Measurements from ENCODE around the gene ATXN7L2. TPM values are rescaled to one million over a fixed set of nuclear protein-coding genes. Genes with fewer than 3 reads are reported as not detected.

Gene ATXN7L2
- total and polyA plus RNA-seq, 10 of the 15 experiments (the other 5 are each of a cell fraction or from before 2014, with no cell fraction given), result 0.27 to 7.4 (median 4.9) TPM

- Histone ChIP-seq H3K27ac (ENCODE audit: control insufficient read depth, insufficient read depth) (no peak overlapping the region), H4K20me1 (ENCODE audit: control insufficient read depth, insufficient read depth) (no peaks in the 10 kb centered on the region), H3K4me1 (ENCODE audit: control insufficient read depth, insufficient read depth, low read length) (peaks cover 24% of the 10 kb centered on the region), H3K4me3 (no peak overlapping the region), H3K79me2 (ENCODE audit: control insufficient read depth, insufficient read depth, low read length) (no peaks in the 10 kb centered on the region), H3K27me3 (replicated peaks in 1 of 2; ENCODE audit: control insufficient read depth in 2 of 2, insufficient read depth in 2 of 2, low read length in 1 of 2) (no peaks in the 10 kb centered on the region), H3K9me3 (replicated peaks; ENCODE audit: control insufficient read depth, insufficient read depth, low read length) (no peaks in the 10 kb centered on the region), H3K4me2 (ENCODE audit: control insufficient read depth, insufficient read depth) (no peak overlapping the region), H2AFZ (ENCODE audit: control insufficient read depth, low read depth, low read length) (no peak overlapping the region), H3K36me3 (ENCODE audit: control insufficient read depth in 2 of 2, insufficient read depth in 2 of 2, low read length in 1 of 2) (no peaks in the 10 kb centered on the region), H3K9ac (ENCODE audit: control insufficient read depth, insufficient read depth, low read length) (no peak overlapping the region)
- BruUV-seq (replicated peaks), result no TSS peak
- FAIRE-seq (no peak), DNase-seq (ENCODE audit: low read depth, low spot score) (no peak), ATAC-seq (no peak)
- CTCF ChIA-PET, result interaction anchor here (1.0 to 21.3 kb wide), 11 partner anchors 8 to 331 kb away, joined by 3 to 1280 read pairs (median 9); partner anchors contain the start of genes AMIGO1, ATXN7L2, CYB561D1 and SORT1
- 72% methylated on average over 13 of the region's 13 CpGs for WGBS (ENCODE audit: insufficient coverage, insufficient replicate concordance, low lambda C conversion rate, missing lambda C conversion rate)
- RAD21 ChIA-PET (ENCODE audit: unreplicated experiment), result interaction anchor here (0.8 to 10.3 kb wide), 10 partner anchors 9 to 139 kb away, joined by 3 to 422 read pairs (median 6); partner anchors contain the start of genes AMIGO1, ATXN7L2, CYB561D1 and GNAI3
- in situ Hi-C loops (cut with MboI) (loop anchor here (5.0 kb wide), 3 partner anchors 38 to 268 kb away; partner anchors contain the start of gene CYB561D1), intact Hi-C loops (cut with micrococcal nuclease; ENCODE audit: unreplicated experiment) (loop anchor here (5.0 kb wide), 1 partner anchor 103 kb away; the partner anchor contains the start of gene PSMA5)
- TF ChIP-seq, protein P1, sequence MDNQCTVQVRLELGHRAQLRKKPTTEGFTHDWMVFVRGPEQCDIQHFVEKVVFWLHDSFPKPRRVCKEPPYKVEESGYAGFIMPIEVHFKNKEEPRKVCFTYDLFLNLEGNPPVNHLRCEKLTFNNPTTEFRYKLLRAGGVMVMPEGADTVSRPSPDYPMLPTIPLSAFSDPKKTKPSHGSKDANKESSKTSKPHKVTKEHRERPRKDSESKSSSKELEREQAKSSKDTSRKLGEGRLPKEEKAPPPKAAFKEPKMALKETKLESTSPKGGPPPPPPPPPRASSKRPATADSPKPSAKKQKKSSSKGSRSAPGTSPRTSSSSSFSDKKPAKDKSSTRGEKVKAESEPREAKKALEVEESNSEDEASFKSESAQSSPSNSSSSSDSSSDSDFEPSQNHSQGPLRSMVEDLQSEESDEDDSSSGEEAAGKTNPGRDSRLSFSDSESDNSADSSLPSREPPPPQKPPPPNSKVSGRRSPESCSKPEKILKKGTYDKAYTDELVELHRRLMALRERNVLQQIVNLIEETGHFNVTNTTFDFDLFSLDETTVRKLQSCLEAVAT (IDR thresholded peaks at IDR 0.05), result 0 out of 2 replicates have a peak, but pooled peaks have one; percentile 22
- TF ChIP-seq NFXL1 (IDR thresholded peaks at IDR 0.05; ENCODE audit: borderline replicate concordance), result no peak
- no peak for TF ChIP-seq NRF1 (conservative IDR thresholded peaks at IDR 0.05; ENCODE audit: low read depth, low read length)
- TF ChIP-seq E2F4 (IDR thresholded peaks at IDR 0.05; ENCODE audit: low read depth, low read length), result no peak
- TF ChIP-seq ZSCAN29 (IDR thresholded peaks at IDR 0.05), result no peak
- SMC1A ChIA-PET (ENCODE audit: uncharacterized antibody, unreplicated experiment), result interaction anchor here (0.8 to 12.8 kb wide), 9 partner anchors 8 to 332 kb away, joined by 3 to 431 read pairs (median 8); partner anchors contain the start of genes AMIGO1, ATXN7L2, CYB561D1 and GPR61
- POLR2A ChIA-PET, result interaction anchor here (1.1 to 4.4 kb wide), 6 partner anchors 15 to 131 kb away, joined by 3 to 26 read pairs (median 4); partner anchors contain the start of gene ATXN7L2
These were observed 46.9 kb downstream of the ATXN7L2 start for GRCh38 chr1:109530457-109531087.

Measured in GM12878 (cell line).